ENCODE measurements around the gene PIF1. TPM values are rescaled to one million over a fixed set of nuclear protein-coding genes. Genes with fewer than 3 reads are reported as not detected.

PIF1 gene, protein sequence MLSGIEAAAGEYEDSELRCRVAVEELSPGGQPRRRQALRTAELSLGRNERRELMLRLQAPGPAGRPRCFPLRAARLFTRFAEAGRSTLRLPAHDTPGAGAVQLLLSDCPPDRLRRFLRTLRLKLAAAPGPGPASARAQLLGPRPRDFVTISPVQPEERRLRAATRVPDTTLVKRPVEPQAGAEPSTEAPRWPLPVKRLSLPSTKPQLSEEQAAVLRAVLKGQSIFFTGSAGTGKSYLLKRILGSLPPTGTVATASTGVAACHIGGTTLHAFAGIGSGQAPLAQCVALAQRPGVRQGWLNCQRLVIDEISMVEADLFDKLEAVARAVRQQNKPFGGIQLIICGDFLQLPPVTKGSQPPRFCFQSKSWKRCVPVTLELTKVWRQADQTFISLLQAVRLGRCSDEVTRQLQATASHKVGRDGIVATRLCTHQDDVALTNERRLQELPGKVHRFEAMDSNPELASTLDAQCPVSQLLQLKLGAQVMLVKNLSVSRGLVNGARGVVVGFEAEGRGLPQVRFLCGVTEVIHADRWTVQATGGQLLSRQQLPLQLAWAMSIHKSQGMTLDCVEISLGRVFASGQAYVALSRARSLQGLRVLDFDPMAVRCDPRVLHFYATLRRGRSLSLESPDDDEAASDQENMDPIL
- total RNA-seq, result 1 to 10 TPM in 3 of 4 donors, under 1 TPM in 1; 0.16 to 4.0 (median 2.5) TPM

DNA sequence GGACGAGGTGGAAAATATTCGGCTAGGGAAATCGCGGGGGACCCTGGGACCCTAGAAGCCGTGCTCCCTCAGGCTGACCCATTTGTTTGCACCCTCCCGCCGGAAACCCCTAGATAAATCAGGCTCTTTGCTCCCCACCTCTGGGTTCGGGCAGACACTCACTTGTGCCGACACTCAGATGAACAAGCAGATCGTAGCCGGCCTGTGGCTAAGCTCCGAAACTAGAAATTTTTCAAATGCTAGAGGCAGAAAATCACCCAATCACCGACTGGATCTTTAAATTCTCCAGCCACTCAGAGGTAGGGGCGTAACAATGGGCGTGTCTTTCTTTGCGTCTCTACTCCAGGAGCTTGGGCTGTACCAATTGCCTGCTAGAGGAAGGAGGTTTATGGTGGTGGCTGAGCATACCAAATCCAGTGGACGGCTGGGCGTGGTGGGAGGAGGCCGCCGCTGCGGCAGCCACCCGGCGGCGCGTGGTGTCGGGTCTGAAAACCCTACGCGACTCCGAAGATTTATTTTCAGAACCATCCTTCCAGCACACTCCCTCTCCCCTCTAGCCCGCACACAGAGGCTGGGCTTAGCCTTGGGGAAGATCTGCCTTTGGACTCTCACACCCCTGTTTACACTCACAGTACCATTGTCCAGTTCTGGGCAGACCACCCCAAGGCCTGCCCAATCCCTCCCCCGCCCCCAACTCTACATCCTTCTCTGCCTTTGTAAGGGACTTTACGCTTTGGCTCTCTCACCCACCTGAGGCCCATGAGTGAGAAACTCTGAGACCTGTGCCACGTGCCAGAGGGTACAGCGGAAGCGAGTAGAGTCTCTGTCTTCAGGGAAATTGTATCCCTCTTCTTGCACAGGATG is at the start of gene PIF1:
PIF1 (minus strand) TSS at position 217 of the 864 bp plus-strand sequence. CDS start 1,312 bp downstream, outside the sequence.
- TF ChIP-seq, protein P1, sequence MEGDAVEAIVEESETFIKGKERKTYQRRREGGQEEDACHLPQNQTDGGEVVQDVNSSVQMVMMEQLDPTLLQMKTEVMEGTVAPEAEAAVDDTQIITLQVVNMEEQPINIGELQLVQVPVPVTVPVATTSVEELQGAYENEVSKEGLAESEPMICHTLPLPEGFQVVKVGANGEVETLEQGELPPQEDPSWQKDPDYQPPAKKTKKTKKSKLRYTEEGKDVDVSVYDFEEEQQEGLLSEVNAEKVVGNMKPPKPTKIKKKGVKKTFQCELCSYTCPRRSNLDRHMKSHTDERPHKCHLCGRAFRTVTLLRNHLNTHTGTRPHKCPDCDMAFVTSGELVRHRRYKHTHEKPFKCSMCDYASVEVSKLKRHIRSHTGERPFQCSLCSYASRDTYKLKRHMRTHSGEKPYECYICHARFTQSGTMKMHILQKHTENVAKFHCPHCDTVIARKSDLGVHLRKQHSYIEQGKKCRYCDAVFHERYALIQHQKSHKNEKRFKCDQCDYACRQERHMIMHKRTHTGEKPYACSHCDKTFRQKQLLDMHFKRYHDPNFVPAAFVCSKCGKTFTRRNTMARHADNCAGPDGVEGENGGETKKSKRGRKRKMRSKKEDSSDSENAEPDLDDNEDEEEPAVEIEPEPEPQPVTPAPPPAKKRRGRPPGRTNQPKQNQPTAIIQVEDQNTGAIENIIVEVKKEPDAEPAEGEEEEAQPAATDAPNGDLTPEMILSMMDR (IDR thresholded peaks at IDR 0.05; ENCODE audit: low read depth), result no peak

DNA sequence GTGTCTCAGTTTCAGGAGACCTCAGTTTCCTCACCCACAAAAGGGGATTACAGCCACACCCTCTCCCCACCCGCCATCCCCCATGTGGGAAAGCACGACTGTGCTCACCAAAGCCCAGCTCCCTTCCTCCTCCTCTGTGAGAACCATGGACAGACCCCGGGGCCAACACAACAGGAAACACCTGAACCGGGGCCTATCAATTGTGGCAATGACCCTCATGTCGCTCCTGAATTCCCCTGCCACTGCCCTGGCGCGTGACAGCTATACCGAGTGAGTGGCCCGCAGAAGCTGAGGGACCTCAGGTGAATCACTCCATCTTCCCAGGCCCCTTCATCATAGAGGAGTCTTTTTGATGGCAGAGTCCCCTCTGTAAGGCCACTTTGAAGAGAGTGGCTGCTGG is 44.9 kb upstream of the PIF1 start:
- TF ChIP-seq, protein P1 (IDR thresholded peaks at IDR 0.05; ENCODE audit: low read depth), result no peak

DNA sequence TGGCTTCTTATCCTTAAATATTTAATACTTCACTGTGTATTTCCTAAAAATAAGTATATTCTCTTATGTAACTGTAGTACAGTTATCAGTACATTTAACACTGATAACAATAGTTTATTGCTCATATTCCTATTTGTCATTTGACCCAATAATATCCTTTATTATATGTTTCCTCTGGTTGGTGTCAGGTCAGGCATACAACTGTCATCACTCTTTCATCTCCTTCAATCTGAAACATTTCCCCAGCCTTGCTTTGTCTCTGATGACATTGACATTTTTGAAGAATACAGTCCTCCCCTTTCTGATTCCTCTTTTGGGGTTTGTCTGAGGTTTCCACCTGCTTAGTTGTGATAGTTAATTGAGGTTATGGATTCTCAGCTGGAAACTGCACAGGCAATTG is 44.1 kb upstream of the PIF1 start:
- TF ChIP-seq, protein P1 (IDR thresholded peaks at IDR 0.05; ENCODE audit: low read depth), result no peak

DNA sequence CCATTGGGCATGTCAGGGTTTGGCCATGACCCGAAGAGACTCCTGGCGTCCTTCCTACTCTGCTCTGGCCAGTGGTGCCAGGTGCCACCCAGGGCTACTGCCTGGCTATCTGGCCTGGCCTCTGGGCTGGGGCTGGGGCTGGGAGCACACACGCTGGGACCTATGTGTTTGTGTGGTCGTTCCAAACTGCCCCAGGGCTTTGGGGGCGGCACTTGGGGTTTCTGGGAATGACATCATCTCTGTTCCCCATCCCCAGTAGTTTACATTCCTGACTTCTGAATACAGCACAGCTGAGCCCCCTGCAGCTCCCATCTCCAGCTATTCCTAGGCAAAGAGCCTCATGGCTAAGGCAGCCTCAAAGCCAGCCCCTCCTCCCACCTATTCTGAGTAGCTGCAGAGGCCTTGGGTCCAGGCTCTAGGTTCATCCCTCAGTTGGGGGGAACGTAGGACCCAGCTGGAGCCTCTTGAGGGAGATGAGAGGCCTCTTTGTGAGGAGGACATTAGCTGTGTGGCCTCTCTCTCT is 40.6 kb upstream of the PIF1 start:
- TF ChIP-seq, protein P1 (IDR thresholded peaks at IDR 0.05; ENCODE audit: low read depth), result no peak

DNA sequence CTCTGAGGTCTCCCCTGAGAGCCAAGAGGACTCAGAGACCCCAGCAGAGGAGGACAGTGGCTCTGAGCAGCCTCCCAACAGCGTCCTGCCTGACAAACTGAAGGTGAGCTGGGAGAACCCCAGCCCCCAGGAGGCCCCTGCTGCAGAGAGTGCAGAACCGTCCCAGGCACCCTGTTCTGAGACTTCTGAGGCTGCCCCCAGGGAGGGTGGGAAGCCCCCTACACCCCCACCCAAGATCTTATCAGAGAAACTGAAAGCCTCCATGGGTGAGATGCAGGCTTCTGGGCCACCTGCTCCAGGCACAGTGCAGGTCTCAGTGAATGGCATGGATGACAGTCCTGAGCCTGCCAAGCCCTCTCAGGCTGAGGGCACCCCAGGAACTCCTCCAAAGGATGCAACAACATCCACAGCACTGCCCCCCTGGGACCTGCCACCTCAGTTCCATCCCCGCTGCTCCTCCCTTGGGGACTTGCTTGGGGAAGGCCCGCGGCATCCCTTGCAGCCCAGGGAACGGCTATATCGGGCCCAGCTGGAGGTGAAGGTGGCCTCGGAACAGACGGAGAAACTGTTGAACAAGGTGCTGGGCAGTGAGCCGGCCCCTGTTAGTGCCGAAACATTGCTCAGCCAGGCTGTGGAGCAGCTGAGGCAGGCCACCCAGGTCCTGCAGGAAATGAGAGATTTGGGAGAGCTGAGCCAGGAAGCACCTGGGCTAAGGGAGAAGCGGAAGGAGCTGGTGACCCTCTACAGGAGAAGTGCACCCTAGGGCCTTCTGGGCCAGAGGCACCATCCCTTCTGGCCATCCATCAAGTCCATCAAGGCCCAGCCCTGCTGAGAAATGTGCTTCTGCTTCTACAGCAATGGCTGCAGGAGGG is 39.9 kb upstream of the PIF1 start:
- TF ChIP-seq, protein P1 (IDR thresholded peaks at IDR 0.05; ENCODE audit: low read depth), result no peak

DNA sequence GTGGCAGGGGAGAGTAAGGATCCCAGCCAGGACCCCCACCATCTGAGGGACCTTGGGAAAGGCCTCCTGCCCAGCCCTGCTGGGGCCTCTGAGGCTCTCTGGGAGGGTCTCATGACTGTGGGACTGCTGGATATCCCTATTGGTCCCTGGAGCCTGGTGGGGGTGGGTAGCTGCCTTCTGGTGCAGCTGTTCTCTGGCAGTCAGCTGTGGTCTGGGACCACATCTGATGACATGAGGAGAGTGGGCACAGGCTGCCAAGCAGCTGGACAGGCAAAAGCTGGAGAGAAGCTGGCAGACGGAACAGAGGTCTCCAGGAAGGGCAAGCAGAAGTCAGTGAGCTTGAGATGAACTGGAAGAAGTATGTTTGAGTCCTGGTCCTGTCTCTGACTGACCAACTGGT is 38.6 kb upstream of the PIF1 start:
- TF ChIP-seq, protein P1 (IDR thresholded peaks at IDR 0.05; ENCODE audit: low read depth), result no peak

Measured in subcutaneous adipose tissue (tissue), 4 donors.